ENCODE measurements around the gene KIAA1958.

GRCh38 chr9:112550531-112550930 is 63.9 kb downstream of the KIAA1958 start:
- TF ChIP-seq, protein P1, sequence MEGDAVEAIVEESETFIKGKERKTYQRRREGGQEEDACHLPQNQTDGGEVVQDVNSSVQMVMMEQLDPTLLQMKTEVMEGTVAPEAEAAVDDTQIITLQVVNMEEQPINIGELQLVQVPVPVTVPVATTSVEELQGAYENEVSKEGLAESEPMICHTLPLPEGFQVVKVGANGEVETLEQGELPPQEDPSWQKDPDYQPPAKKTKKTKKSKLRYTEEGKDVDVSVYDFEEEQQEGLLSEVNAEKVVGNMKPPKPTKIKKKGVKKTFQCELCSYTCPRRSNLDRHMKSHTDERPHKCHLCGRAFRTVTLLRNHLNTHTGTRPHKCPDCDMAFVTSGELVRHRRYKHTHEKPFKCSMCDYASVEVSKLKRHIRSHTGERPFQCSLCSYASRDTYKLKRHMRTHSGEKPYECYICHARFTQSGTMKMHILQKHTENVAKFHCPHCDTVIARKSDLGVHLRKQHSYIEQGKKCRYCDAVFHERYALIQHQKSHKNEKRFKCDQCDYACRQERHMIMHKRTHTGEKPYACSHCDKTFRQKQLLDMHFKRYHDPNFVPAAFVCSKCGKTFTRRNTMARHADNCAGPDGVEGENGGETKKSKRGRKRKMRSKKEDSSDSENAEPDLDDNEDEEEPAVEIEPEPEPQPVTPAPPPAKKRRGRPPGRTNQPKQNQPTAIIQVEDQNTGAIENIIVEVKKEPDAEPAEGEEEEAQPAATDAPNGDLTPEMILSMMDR (IDR thresholded peaks at IDR 0.05): no peak
- TF ChIP-seq POLR2A (IDR thresholded peaks at IDR 0.05): no peak

All from body of pancreas (tissue), 4 donors.